ENCODE measurements around the gene EEPD1. TPM values are rescaled to one million over a fixed set of nuclear protein-coding genes. Genes with fewer than 3 reads are reported as not detected.
A peak's percentile ranks its signal among the peaks of the same experiment; 100 is the strongest.

The EEPD1 gene
- total RNA-seq, 4 donors from 2014 or later: 19.8 to 46.3 (median 29.3) TPM

- Histone ChIP-seq H3K9me3 (no peaks in the 10 kb centered on the region), H3K36me3 (no peaks in the 10 kb centered on the region), H3K27me3 (no peaks in the 10 kb centered on the region), H3K4me1 (peaks cover 0 to 37% (median 2%) of the 10 kb centered on the region in 4 donors), H3K4me3 (no peak overlapping the region), H3K27ac (peak overlapping the region in 1 of 4 donors; percentile 41)
- DNase-seq: no peak
- TF ChIP-seq CTCF (IDR thresholded peaks at IDR 0.05) (no peak), POLR2A (IDR thresholded peaks at IDR 0.05) (no peak)
These were observed 57.4 kb downstream of the EEPD1 start for GRCh38 chr7:36210291-36210922.

GRCh38 chr7:36214608-36215456, 61.8 kb downstream of the EEPD1 start:
- no peaks in the 10 kb centered on the region for H3K36me3 ChIP-seq
- no peak overlapping the region for H3K4me3 ChIP-seq
- no peak for DNase-seq
- no peak for TF ChIP-seq POLR2A (IDR thresholded peaks at IDR 0.05)
- TF ChIP-seq CTCF (IDR thresholded peaks at IDR 0.05): no peak
- no peaks in the 10 kb centered on the region for H3K27me3 ChIP-seq
- peaks cover 0 to 10% (median 0%) of the 10 kb centered on the region in 4 donors for H3K4me1 ChIP-seq
- no peak overlapping the region for H3K27ac ChIP-seq
- H3K9me3 ChIP-seq: no peaks in the 10 kb centered on the region

GRCh38 chr7:36215457-36215765, 62.4 kb downstream of the EEPD1 start:
- Histone ChIP-seq H3K27me3 (no peaks in the 10 kb centered on the region), H3K27ac (no peak overlapping the region)
- DNase-seq: no peak

GRCh38 chr7:36216063-36216684, 63.1 kb downstream of the EEPD1 start:
- H3K27ac ChIP-seq: no peak overlapping the region
- no peaks in the 10 kb centered on the region for H3K27me3 ChIP-seq
- no peaks in the 10 kb centered on the region for H3K36me3 ChIP-seq
- TF ChIP-seq CTCF (IDR thresholded peaks at IDR 0.05) (no peak), POLR2A (IDR thresholded peaks at IDR 0.05) (no peak)
- DNase-seq: no peak
- no peaks in the 10 kb centered on the region for H3K9me3 ChIP-seq
- no peak overlapping the region for H3K4me3 ChIP-seq
- peaks cover 0 to 9% (median 0%) of the 10 kb centered on the region in 4 donors for H3K4me1 ChIP-seq

More at GRCh38 chr7:36215457-36215765, 62.4 kb downstream of the EEPD1 start:
- TF ChIP-seq CTCF (IDR thresholded peaks at IDR 0.05) (no peak), POLR2A (IDR thresholded peaks at IDR 0.05) (no peak)
- no peak overlapping the region for H3K4me3 ChIP-seq
- H3K9me3 ChIP-seq: no peaks in the 10 kb centered on the region
- H3K4me1 ChIP-seq: peaks cover 0 to 9% (median 0%) of the 10 kb centered on the region in 4 donors
- H3K36me3 ChIP-seq: no peaks in the 10 kb centered on the region

- Histone ChIP-seq H3K4me1 (peaks cover 0 to 9% (median 0%) of the 10 kb centered on the region in 4 donors), H3K36me3 (no peaks in the 10 kb centered on the region)
These were observed 64.3 kb downstream of the EEPD1 start for GRCh38 chr7:36217211-36217960.

More at GRCh38 chr7:36217211-36217960, 64.3 kb downstream of the EEPD1 start:
- no peak overlapping the region for H3K27ac ChIP-seq
- no peak for DNase-seq
- no peaks in the 10 kb centered on the region for H3K27me3 ChIP-seq
- no peak overlapping the region for H3K4me3 ChIP-seq
- TF ChIP-seq CTCF (IDR thresholded peaks at IDR 0.05) (no peak), POLR2A (IDR thresholded peaks at IDR 0.05) (no peak)
- H3K9me3 ChIP-seq: no peaks in the 10 kb centered on the region

Data from Peyer's patch (tissue), 4 donors.